ENCODE data around the gene DENND4B. TPM values are rescaled to one million over a fixed set of nuclear protein-coding genes. Genes with fewer than 3 reads are reported as not detected.

Gene DENND4B
- total and polyA plus RNA-seq, 2 of the 4 experiments (the other 2 are of a cell fraction) = 1.8 to 25.2 TPM

DNA sequence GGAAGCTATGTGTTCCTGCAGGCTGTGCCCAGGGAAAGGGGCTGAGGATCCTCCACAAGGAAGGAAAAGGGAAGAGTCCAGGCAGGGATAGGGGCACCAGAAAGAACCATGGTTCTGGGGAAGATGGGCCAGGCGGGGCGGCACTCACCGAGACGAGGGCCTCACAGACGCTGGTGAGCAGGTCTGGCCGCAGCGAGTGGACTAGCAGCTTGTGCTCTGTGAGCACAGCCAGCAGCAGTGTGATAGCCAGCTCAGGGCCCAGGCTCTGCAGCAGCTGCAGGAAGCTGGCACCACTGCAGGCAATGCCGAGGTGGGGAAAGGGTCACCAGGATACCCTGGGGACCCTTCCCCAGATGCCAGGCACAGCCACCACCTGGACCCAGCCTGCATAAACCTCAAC lies 5.8 kb downstream of the DENND4B start:
- H2BK20ac ChIP-seq (ENCODE audit: low read depth, low read length) = no peak overlapping the region
- H3K4me1 ChIP-seq (ENCODE audit: control insufficient read depth, insufficient read depth, low read length) = peaks cover 6% of the 10 kb centered on the region
- WGBS, 2 experiments (ENCODE audit: extremely low coverage in 2 of 2, insufficient read length in 1 of 2) = 100% methylated on average over 3 of the region's 8 CpGs; no CpG with 5 or more reads in 1 of the 2 experiments
- no peaks in the 10 kb centered on the region; the same call in 1 of the 2 replicates for H4K20me1 ChIP-seq (ENCODE audit: insufficient read depth, low read length)
- H3K56ac ChIP-seq (ENCODE audit: extremely low read depth, insufficient read depth, low read length) = no peak overlapping the region
- ChIA-PET POLR2A (ENCODE audit: unreplicated experiment) (interaction anchor here (1.1 kb wide), 1 partner anchor 17 kb away, joined by 3 read pairs; no protein-coding TSS in a partner anchor), CTCF (no interaction called here)
- DNase-seq (no peak), ATAC-seq (ENCODE audit: low read depth) (no peak)
- H3K27me3 ChIP-seq (ENCODE audit: control insufficient read depth, insufficient read depth, low read length) = no peaks in the 10 kb centered on the region
- no peak overlapping the region for H4K5ac ChIP-seq (ENCODE audit: low read depth, low read length)
- no peak overlapping the region for H3K14ac ChIP-seq (replicated peaks; ENCODE audit: low read depth, low read length)
- H2BK5ac ChIP-seq (ENCODE audit: low read depth, low read length, poor library complexity, severe bottlenecking) = no peak overlapping the region
- BruUV-seq (replicated peaks) = no TSS peak
- H4K8ac ChIP-seq (ENCODE audit: low read depth in 2 of 2, low read length in 2 of 2) = no peak overlapping the region
- H3K4me3 ChIP-seq (ENCODE audit: insufficient read depth, low read depth, low read length) = no peak overlapping the region
- no peak overlapping the region for H3K23ac ChIP-seq (ENCODE audit: low read depth, low read length)
- no peak overlapping the region for H3K4ac ChIP-seq (ENCODE audit: low read depth, low read length)
- H3K9me3 ChIP-seq (ENCODE audit: control insufficient read depth, insufficient read depth, low read length) = no peaks in the 10 kb centered on the region
- no peak overlapping the region for H3K4me2 ChIP-seq (ENCODE audit: low read depth, low read length)
- H2AK5ac ChIP-seq (ENCODE audit: low read depth, low read length) = no peak overlapping the region
- no peak for TF ChIP-seq MXI1 (IDR thresholded peaks at IDR 0.05; ENCODE audit: borderline replicate concordance, low read depth, low read length)
- no peak for TF ChIP-seq RCOR1 (IDR thresholded peaks at IDR 0.05; ENCODE audit: insufficient replicate concordance, low read length)
- no peak for TF ChIP-seq SMC3 (IDR thresholded peaks at IDR 0.05; ENCODE audit: low read depth, low read length)
- no peak for TF ChIP-seq MAFK (IDR thresholded peaks at IDR 0.05; ENCODE audit: low read depth, low read length)
- TF ChIP-seq, protein P1, sequence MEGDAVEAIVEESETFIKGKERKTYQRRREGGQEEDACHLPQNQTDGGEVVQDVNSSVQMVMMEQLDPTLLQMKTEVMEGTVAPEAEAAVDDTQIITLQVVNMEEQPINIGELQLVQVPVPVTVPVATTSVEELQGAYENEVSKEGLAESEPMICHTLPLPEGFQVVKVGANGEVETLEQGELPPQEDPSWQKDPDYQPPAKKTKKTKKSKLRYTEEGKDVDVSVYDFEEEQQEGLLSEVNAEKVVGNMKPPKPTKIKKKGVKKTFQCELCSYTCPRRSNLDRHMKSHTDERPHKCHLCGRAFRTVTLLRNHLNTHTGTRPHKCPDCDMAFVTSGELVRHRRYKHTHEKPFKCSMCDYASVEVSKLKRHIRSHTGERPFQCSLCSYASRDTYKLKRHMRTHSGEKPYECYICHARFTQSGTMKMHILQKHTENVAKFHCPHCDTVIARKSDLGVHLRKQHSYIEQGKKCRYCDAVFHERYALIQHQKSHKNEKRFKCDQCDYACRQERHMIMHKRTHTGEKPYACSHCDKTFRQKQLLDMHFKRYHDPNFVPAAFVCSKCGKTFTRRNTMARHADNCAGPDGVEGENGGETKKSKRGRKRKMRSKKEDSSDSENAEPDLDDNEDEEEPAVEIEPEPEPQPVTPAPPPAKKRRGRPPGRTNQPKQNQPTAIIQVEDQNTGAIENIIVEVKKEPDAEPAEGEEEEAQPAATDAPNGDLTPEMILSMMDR (conservative IDR thresholded peaks at IDR 0.05; ENCODE audit: low read depth, low read length) = no peak
- TF ChIP-seq, protein P2, sequence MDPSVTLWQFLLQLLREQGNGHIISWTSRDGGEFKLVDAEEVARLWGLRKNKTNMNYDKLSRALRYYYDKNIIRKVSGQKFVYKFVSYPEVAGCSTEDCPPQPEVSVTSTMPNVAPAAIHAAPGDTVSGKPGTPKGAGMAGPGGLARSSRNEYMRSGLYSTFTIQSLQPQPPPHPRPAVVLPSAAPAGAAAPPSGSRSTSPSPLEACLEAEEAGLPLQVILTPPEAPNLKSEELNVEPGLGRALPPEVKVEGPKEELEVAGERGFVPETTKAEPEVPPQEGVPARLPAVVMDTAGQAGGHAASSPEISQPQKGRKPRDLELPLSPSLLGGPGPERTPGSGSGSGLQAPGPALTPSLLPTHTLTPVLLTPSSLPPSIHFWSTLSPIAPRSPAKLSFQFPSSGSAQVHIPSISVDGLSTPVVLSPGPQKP (IDR thresholded peaks at IDR 0.05; ENCODE audit: borderline replicate concordance, low read depth, low read length) = no peak
- TF ChIP-seq RAD21 (IDR thresholded peaks at IDR 0.05; ENCODE audit: low read length) = no peak
- TF ChIP-seq FOS (IDR thresholded peaks at IDR 0.05; ENCODE audit: low read depth, low read length) = no peak
- TF ChIP-seq USF2 (IDR thresholded peaks at IDR 0.05; ENCODE audit: low read depth, low read length) = no peak
- TF ChIP-seq MAZ (IDR thresholded peaks at IDR 0.05; ENCODE audit: borderline replicate concordance, low read depth, low read length) = no peak
- TF ChIP-seq CEBPB (IDR thresholded peaks at IDR 0.05; ENCODE audit: low read depth, low read length) = no peak
- TF ChIP-seq NFE2L2 (IDR thresholded peaks at IDR 0.05; ENCODE audit: low read depth, low read length) = no peak
- no peak for TF ChIP-seq CHD1 (IDR thresholded peaks at IDR 0.05; ENCODE audit: low read depth, low read length)
- no peak for TF ChIP-seq RFX5 (IDR thresholded peaks at IDR 0.05; ENCODE audit: low read depth, low read length)
- TF ChIP-seq BHLHE40 (IDR thresholded peaks at IDR 0.05; ENCODE audit: low read depth, low read length) = no peak
- no peak for TF ChIP-seq POLR2A (IDR thresholded peaks at IDR 0.05; ENCODE audit: low read depth, low read length)
- peaks cover 15 to 46% of the 10 kb centered on the region in 2 experiments for H3K79me1 ChIP-seq (ENCODE audit: low read depth in 1 of 2, low read length in 2 of 2)
- no peak overlapping the region for H4K91ac ChIP-seq (ENCODE audit: insufficient read depth, low read depth, low read length)
- peaks cover 21% of the 10 kb centered on the region; the same call in 1 of the 2 replicates for H3K9me1 ChIP-seq (ENCODE audit: insufficient read depth, low read length)
- peaks cover 59% of the 10 kb centered on the region for H3K36me3 ChIP-seq (ENCODE audit: control insufficient read depth, insufficient read depth, low read length)
- dilution Hi-C loops (cut with HindIII; ENCODE audit: low sequenced_read_pairs, unreplicated experiment) = no loop called here
- H3K9ac ChIP-seq (ENCODE audit: low read depth, low read length) = no peak overlapping the region
- no peak overlapping the region for H2AFZ ChIP-seq (replicated peaks; ENCODE audit: low read length, poor library complexity)
- H3K18ac ChIP-seq (ENCODE audit: low read depth, low read length) = no peak overlapping the region
- in situ Hi-C loops (cut with MboI; ENCODE audit: low sequenced_read_pairs) = no loop called here
- H2BK15ac ChIP-seq (ENCODE audit: low read depth, low read length) = no peak overlapping the region
- H2AK9ac ChIP-seq (replicated peaks; ENCODE audit: low read depth, low read length, poor library complexity) = no peak overlapping the region
- no peak overlapping the region for H2BK120ac ChIP-seq (ENCODE audit: low read depth, low read length)
- intact Hi-C loops (cut with micrococcal nuclease) = no loop called here
- H3K27ac ChIP-seq (ENCODE audit: insufficient read depth, low read length) = no peak overlapping the region
